Liver (tissue), 9 donors: ENCODE results near the gene ASB7. TPM values are rescaled to one million over a fixed set of nuclear protein-coding genes. Genes with fewer than 3 reads are reported as not detected.

Experiments
- DNase-seq: peaks from one replicate; pipeline ENCODE4 v3.0.0-alpha.2; 2017; ENCODE audit warnings: low spot score
- H3K27ac ChIP-seq, 2 donors: one replicate each; pipeline ENCODE4 v1.7.0; 2013; ENCODE audit warnings: inconsistent platforms in 2 of 2, low read length in 2 of 2, control low read depth in 1 of 2, low read depth in 1 of 2, mild to moderate bottlenecking in 1 of 2
- H3K27me3 ChIP-seq, 4 donors: one replicate each; pipeline versions ENCODE4 v1.6.1 to v1.7.0; 2013; ENCODE audit warnings: low read length in 3 of 4, inconsistent platforms in 1 of 4, mild to moderate bottlenecking in 1 of 4, moderate library complexity in 1 of 4; ENCODE audit not compliant: control insufficient read depth in 4 of 4, insufficient read depth in 4 of 4
- H3K36me3 ChIP-seq, 4 donors: one replicate each; pipeline versions ENCODE4 v1.6.1 to v1.7.0; 2013; ENCODE audit warnings: low read length in 3 of 4, mild to moderate bottlenecking in 3 of 4, low read depth in 1 of 4, moderate library complexity in 1 of 4; ENCODE audit not compliant: control insufficient read depth in 4 of 4, insufficient read depth in 3 of 4
- H3K4me1 ChIP-seq, 4 donors: one replicate each; pipeline versions ENCODE4 v1.6.1 to v1.7.0; 2013; ENCODE audit warnings: low read length in 3 of 4, mild to moderate bottlenecking in 3 of 4, moderate library complexity in 1 of 4; ENCODE audit not compliant: control insufficient read depth in 4 of 4, insufficient read depth in 4 of 4
- H3K4me3 ChIP-seq, 3 donors: one replicate each; pipeline versions ENCODE4 v1.6.1 to v1.7.0; 2013; ENCODE audit warnings: low read length in 3 of 3, control low read depth in 1 of 3, low read depth in 1 of 3, mild to moderate bottlenecking in 1 of 3
- H3K9ac ChIP-seq, 2 donors: one replicate each; pipeline ENCODE4 v1.7.0; 2013; ENCODE audit warnings: low read length in 2 of 2, mild to moderate bottlenecking in 2 of 2, moderate library complexity in 2 of 2, control low read depth in 1 of 2, low read depth in 1 of 2
- H3K9me3 ChIP-seq, 4 donors: one replicate each; pipeline versions ENCODE4 v1.6.1 to v1.7.0; 2013; ENCODE audit warnings: low read length in 3 of 4; ENCODE audit not compliant: control insufficient read depth in 4 of 4
- FOXA1 ChIP-seq: IDR thresholded peaks from 2 replicates; pipeline ENCODE4 v1.6.1; 2016; ENCODE audit warnings: antibody characterized with exemption
- GABPA ChIP-seq, 2 donors: IDR thresholded peaks in 1 of 2; conservative IDR thresholded peaks in 1 of 2; 2 replicates each; pipeline ENCODE4 v1.6.1; 2016; ENCODE audit warnings: antibody characterized with exemption in 2 of 2, mild to moderate bottlenecking in 1 of 2, moderate library complexity in 1 of 2
- HNF4G ChIP-seq: IDR thresholded peaks from 2 replicates; pipeline ENCODE4 v1.6.1; 2016; ENCODE audit warnings: antibody characterized with exemption
- JUND ChIP-seq, 2 donors: IDR thresholded peaks; 2 replicates each; pipeline ENCODE4 v1.6.1; 2016; ENCODE audit warnings: antibody characterized with exemption in 2 of 2
- RXRA ChIP-seq, 2 donors: IDR thresholded peaks; 2 replicates each; pipeline ENCODE4 v1.6.1; 2017 to 2018; ENCODE audit warnings: antibody characterized with exemption in 2 of 2, mild to moderate bottlenecking in 1 of 2
- YY1 ChIP-seq: IDR thresholded peaks from 2 replicates; pipeline ENCODE4 v1.6.1; 2016; ENCODE audit warnings: antibody characterized with exemption, mild to moderate bottlenecking
- ZBTB33 ChIP-seq: IDR thresholded peaks from 2 replicates; pipeline ENCODE4 v1.6.1; 2016; ENCODE audit warnings: antibody characterized with exemption
- WGBS: extraction: QIAGEN DNeasy Blood & Tissue Kit; methylation state at CpG from one replicate; pipeline ENCODE4 v1.1.7; 2013; 5-methylcytosine and 5-hydroxymethylcytosine counted together
- polyA plus RNA-seq, 2 donors: library from polyadenylated mRNA; stranded (reverse) in 1 of 2; unstranded in 1 of 2; fragments of 200-250 nt in 1 of 2; fragments of >200 nt in 1 of 2; fragmentation: Nextera tagmentation in 1 of 2; extraction: Ambion mirVana in 1 of 2; gene quantifications; one replicate each; pipeline versions ENCODE4 v1.2.1 to v1.2.3, GENCODE V29; 2013 to 2015
- total RNA-seq, 2 donors: library from RNA; depleted of rRNA; stranded (reverse); fragments of >200 nt; gene quantifications; one replicate each; pipeline ENCODE4 v1.2.3, GENCODE V29; 2014
- TF ChIP-seq, protein P1 (sequence below): IDR thresholded peaks from 2 replicates; pipeline ENCODE4 v1.6.1; 2016; ENCODE audit warnings: antibody characterized with exemption, mild to moderate bottlenecking
- donor health status: healthy.
- donor health status: healthy.
- donor health status: healthy.
- donor health status: healthy.
- donor health status: healthy.

The ASB7 gene
- total and polyA plus RNA-seq, 4 donors: 3.7 to 12.6 (median 6.5) TPM

- Histone ChIP-seq H3K4me3 (no peak overlapping the region), H3K36me3 (no peaks in the 10 kb centered on the region), H3K9ac (no peak overlapping the region), H3K4me1 (no peaks in the 10 kb centered on the region), H3K27me3 (peaks cover 0 to 9% (median 0%) of the 10 kb centered on the region in 4 donors), H3K9me3 (no peaks in the 10 kb centered on the region), H3K27ac (no peak overlapping the region)
- TF ChIP-seq GABPA (IDR thresholded peaks at IDR 0.05 in 1 of 2, conservative IDR thresholded peaks at IDR 0.05 in 1 of 2) (no peak), YY1 (no peak), RXRA (IDR thresholded peaks at IDR 0.05) (no peak), ZBTB33 (no peak), HNF4G (no peak)
- TF ChIP-seq, protein P1, sequence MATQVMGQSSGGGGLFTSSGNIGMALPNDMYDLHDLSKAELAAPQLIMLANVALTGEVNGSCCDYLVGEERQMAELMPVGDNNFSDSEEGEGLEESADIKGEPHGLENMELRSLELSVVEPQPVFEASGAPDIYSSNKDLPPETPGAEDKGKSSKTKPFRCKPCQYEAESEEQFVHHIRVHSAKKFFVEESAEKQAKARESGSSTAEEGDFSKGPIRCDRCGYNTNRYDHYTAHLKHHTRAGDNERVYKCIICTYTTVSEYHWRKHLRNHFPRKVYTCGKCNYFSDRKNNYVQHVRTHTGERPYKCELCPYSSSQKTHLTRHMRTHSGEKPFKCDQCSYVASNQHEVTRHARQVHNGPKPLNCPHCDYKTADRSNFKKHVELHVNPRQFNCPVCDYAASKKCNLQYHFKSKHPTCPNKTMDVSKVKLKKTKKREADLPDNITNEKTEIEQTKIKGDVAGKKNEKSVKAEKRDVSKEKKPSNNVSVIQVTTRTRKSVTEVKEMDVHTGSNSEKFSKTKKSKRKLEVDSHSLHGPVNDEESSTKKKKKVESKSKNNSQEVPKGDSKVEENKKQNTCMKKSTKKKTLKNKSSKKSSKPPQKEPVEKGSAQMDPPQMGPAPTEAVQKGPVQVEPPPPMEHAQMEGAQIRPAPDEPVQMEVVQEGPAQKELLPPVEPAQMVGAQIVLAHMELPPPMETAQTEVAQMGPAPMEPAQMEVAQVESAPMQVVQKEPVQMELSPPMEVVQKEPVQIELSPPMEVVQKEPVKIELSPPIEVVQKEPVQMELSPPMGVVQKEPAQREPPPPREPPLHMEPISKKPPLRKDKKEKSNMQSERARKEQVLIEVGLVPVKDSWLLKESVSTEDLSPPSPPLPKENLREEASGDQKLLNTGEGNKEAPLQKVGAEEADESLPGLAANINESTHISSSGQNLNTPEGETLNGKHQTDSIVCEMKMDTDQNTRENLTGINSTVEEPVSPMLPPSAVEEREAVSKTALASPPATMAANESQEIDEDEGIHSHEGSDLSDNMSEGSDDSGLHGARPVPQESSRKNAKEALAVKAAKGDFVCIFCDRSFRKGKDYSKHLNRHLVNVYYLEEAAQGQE: no peak
- no peak for DNase-seq
- WGBS: 78% methylated on average over 8 of the region's 8 CpGs
These were observed 68.2 kb downstream of the ASB7 start for GRCh38 chr15:100670505-100671021.

GRCh38 chr15:100671124-100671680, 68.8 kb downstream of the ASB7 start:
- TF ChIP-seq FOXA1: no peak
- no peak for TF ChIP-seq GABPA (IDR thresholded peaks at IDR 0.05 in 1 of 2, conservative IDR thresholded peaks at IDR 0.05 in 1 of 2)
- no peak for TF ChIP-seq RXRA (IDR thresholded peaks at IDR 0.05)
- TF ChIP-seq, protein P1: no peak
- TF ChIP-seq JUND (IDR thresholded peaks at IDR 0.05): no peak
- TF ChIP-seq HNF4G: no peak
- TF ChIP-seq YY1: no peak
- Histone ChIP-seq H3K27me3 (peaks cover 0 to 9% (median 0%) of the 10 kb centered on the region in 4 donors), H3K4me3 (no peak overlapping the region), H3K27ac (no peak overlapping the region), H3K9ac (no peak overlapping the region), H3K4me1 (no peaks in the 10 kb centered on the region), H3K36me3 (no peaks in the 10 kb centered on the region), H3K9me3 (no peaks in the 10 kb centered on the region)
- 82% methylated on average over 15 of the region's 15 CpGs for WGBS
- no peak for DNase-seq
